Psoas muscle (tissue), 8 donors: ENCODE results near the gene C16orf92. TPM values are rescaled to one million over a fixed set of nuclear protein-coding genes. Genes with fewer than 3 reads are reported as not detected.
A peak's percentile ranks its signal among the peaks of the same experiment; 100 is the strongest.

ENCODE experiments used
- ATAC-seq, 4 donors: fragments of 200-7000 bp; cut with Tn5 transposase; one replicate each; pipeline ENCODE4 v1.9.1; 2020; ENCODE audit warnings: moderate library complexity in 3 of 4, mild to moderate bottlenecking in 2 of 4
- DNase-seq, 2 donors: peaks; one replicate each; pipeline ENCODE4 v3.0.0-alpha.2; 2020
- H3K27ac ChIP-seq: fragments of 200-600 bp; one replicate; pipeline ENCODE4 v1.8.0; 2022
- H3K27me3 ChIP-seq, 3 donors: fragments of 200-600 bp in 1 of 3; one replicate each; pipeline versions ENCODE4 v1.6.1 to v1.8.0; 2013 to 2022; ENCODE audit warnings: low read length in 2 of 3, mild to moderate bottlenecking in 2 of 3, moderate library complexity in 1 of 3; ENCODE audit not compliant: insufficient read depth in 3 of 3
- H3K36me3 ChIP-seq, 2 donors: fragments of 200-600 bp in 1 of 2; one replicate each; pipeline versions ENCODE4 v1.6.1 to v1.8.0; 2013 to 2022; ENCODE audit warnings: low read depth in 1 of 2, mild to moderate bottlenecking in 1 of 2, moderate library complexity in 1 of 2; ENCODE audit not compliant: insufficient read depth in 1 of 2
- H3K4me1 ChIP-seq: fragments of 200-600 bp; one replicate; pipeline ENCODE4 v1.8.0; 2022
- H3K4me3 ChIP-seq: fragments of 200-600 bp; one replicate; pipeline ENCODE4 v1.8.0; 2022; ENCODE audit warnings: mild to moderate bottlenecking
- H3K9me3 ChIP-seq: fragments of 200-600 bp; one replicate; pipeline ENCODE4 v1.8.0; 2022
- CTCF ChIP-seq: fragments of 200-600 bp; IDR thresholded peaks from one replicate; pipeline ENCODE4 v1.8.0; 2022; ENCODE audit warnings: antibody characterized with exemption
- WGBS, 3 donors: extraction: QIAGEN DNeasy Blood & Tissue Kit; methylation state at CpG; one replicate each; pipeline versions ENCODE4 v1.1.6 to v1.1.7; 2013; 5-methylcytosine and 5-hydroxymethylcytosine counted together
- intact Hi-C, 2 donors: fragments of 100-400 bp; cut with DNase I; formaldehyde crosslinking; loops; one replicate each; pipeline versions ENCODE4 v1.11.0 to v1.14.2; 2022
- polyA plus RNA-seq, 3 donors: library from polyadenylated mRNA; stranded (reverse); fragments of 200-250 nt; gene quantifications; one replicate each; pipeline ENCODE4 v1.2.3, GENCODE V29; 2013
- total RNA-seq, 4 donors: library from RNA; stranded (reverse); fragmentation: NEBNext Ultra II Directional in 2 of 4; extraction: Animal tissue kit (Norgen Biotek cat#: 25700) in 2 of 4; gene quantifications; one replicate each; pipeline versions ENCODE4 v1.2.1 to v1.2.4, GENCODE V29; 2021 to 2023
- donor health status: healthy with polysubstance abuse.
- donor health status: DM: no; HTN: no; CAD: no; lungs with moderate emphysema.
- donor health status: Bipolar disorder and iron deficiency.
- donor health status: healthy.
- donor health status: DM: yes; HTN: yes; CAD: no.
- donor health status: DM: no; HTN: no; CAD: no.
- donor health status: DM: no; HTN: no; CAD: no.
- donor health status: DM: yes; HTN: yes; CAD: no.

The C16orf92 gene
- total and polyA plus RNA-seq, 7 donors = not detected

- Histone ChIP-seq H3K36me3 (peaks cover 13 to 70% of the 10 kb centered on the region in 2 donors), H3K4me3 (peak overlapping the region; percentile 91), H3K9me3 (no peaks in the 10 kb centered on the region), H3K27ac (peak overlapping the region; percentile 99), H3K27me3 (no peaks in the 10 kb centered on the region), H3K4me1 (peaks cover 40% of the 10 kb centered on the region)
- WGBS, 3 donors = 62 to 80% (median 69%) methylated on average over 9 of the region's 9 CpGs
- no peak for TF ChIP-seq CTCF
- DNase-seq = no peak
- intact Hi-C loops = loop anchor here in 1 of 2 donors (10.0 kb wide), 1 partner anchor 56 kb away; the partner anchor contains the start of gene MAPK3
- no peak for ATAC-seq
Observed at GRCh38 chr16:30068333-30068732, 45.3 kb downstream of the C16orf92 start.

- no peaks in the 10 kb centered on the region for H3K27me3 ChIP-seq
- peak; percentile 29 for TF ChIP-seq CTCF
- no peaks in the 10 kb centered on the region for H3K9me3 ChIP-seq
- peaks cover 35% of the 10 kb centered on the region for H3K4me1 ChIP-seq
- 50 to 77% (median 53%) methylated on average over 16 to 17 of the region's 17 CpGs for WGBS, 3 donors
- H3K27ac ChIP-seq = peak overlapping the region; percentile 99
- H3K36me3 ChIP-seq = peaks cover 13 to 70% of the 10 kb centered on the region in 2 donors
- intact Hi-C loops = loop anchor here in 1 of 2 donors (10.0 kb wide), 1 partner anchor 56 kb away; the partner anchor contains the start of gene MAPK3
- peak overlapping the region; percentile 91 for H3K4me3 ChIP-seq
- ATAC-seq (no peak), DNase-seq (peak in 1 of 2 donors; percentile 59)
Observed at GRCh38 chr16:30068750-30069610, 46.0 kb downstream of the C16orf92 start.

- peaks cover 35% of the 10 kb centered on the region for H3K4me1 ChIP-seq
- no peak for ATAC-seq
- peak overlapping the region; percentile 99 for H3K27ac ChIP-seq
- intact Hi-C loops = loop anchor here in 1 of 2 donors (10.0 kb wide), 1 partner anchor 55 kb away; the partner anchor contains the start of gene MAPK3
- peak overlapping the region; percentile 91 for H3K4me3 ChIP-seq
- peak in 1 of 2 donors; percentile 77 for DNase-seq
- H3K36me3 ChIP-seq = peaks cover 13 to 70% of the 10 kb centered on the region in 2 donors
- TF ChIP-seq CTCF = no peak
- no peaks in the 10 kb centered on the region for H3K27me3 ChIP-seq
- no peaks in the 10 kb centered on the region for H3K9me3 ChIP-seq
- 40 to 62% (median 43%) methylated on average over 31 of the region's 31 CpGs for WGBS, 3 donors
Observed at GRCh38 chr16:30069611-30070462, 46.8 kb downstream of the C16orf92 start.

GRCh38 chr16:30070490-30070889 is 47.5 kb downstream of the C16orf92 start:
- Histone ChIP-seq H3K4me1 (peaks cover 35% of the 10 kb centered on the region), H3K9me3 (no peaks in the 10 kb centered on the region), H3K27me3 (no peaks in the 10 kb centered on the region), H3K27ac (peak overlapping the region; percentile 99), H3K36me3 (peaks cover 13 to 70% of the 10 kb centered on the region in 2 donors), H3K4me3 (peak overlapping the region; percentile 91)
- ATAC-seq (no peak), DNase-seq (no peak)
- intact Hi-C loops = no loop called here
- TF ChIP-seq CTCF = no peak

Other genes with a start within 250 kb of the C16orf92 start
- not detected for gene ZG16, start 244.9 kb upstream of the C16orf92 start, total RNA-seq
- under 1 TPM; 0.01 to 0.03 (median 0.01) TPM for gene ZG16, start 244.9 kb upstream of the C16orf92 start, polyA plus RNA-seq
- gene KIF22, start 232.4 kb upstream of the C16orf92 start, total RNA-seq = 10 to 100 TPM; 12.6 to 23.8 (median 14.3) TPM
- gene KIF22, start 232.4 kb upstream of the C16orf92 start, polyA plus RNA-seq = 10 to 100 TPM; 13.4 to 15.5 (median 15.5) TPM
- 100 to 1,000 TPM; 112 to 161 (median 125) TPM for gene MAZ, start 216.7 kb upstream of the C16orf92 start, total RNA-seq
- 100 to 1,000 TPM in 2 of 3 donors, 10 to 100 TPM in 1; 94.9 to 193 (median 131) TPM for gene MAZ, start 216.7 kb upstream of the C16orf92 start, polyA plus RNA-seq
- 1 to 10 TPM in 1 of 4 donors, under 1 TPM in 3; 0.22 to 1.8 (median 0.75) TPM for gene PRRT2, start 211.0 kb upstream of the C16orf92 start, total RNA-seq
- under 1 TPM; 0.17 to 0.44 (median 0.18) TPM for gene PRRT2, start 211.0 kb upstream of the C16orf92 start, polyA plus RNA-seq
- 10 to 100 TPM in 3 of 4 donors, 1 to 10 TPM in 1; 9.4 to 14.2 (median 11.0) TPM for gene PAGR1, start 207.0 kb upstream of the C16orf92 start, total RNA-seq
- 10 to 100 TPM; 19.8 to 36.8 (median 35.5) TPM for gene PAGR1, start 207.0 kb upstream of the C16orf92 start, polyA plus RNA-seq
- gene MVP, start 202.7 kb upstream of the C16orf92 start, total RNA-seq = 10 to 100 TPM; 27.9 to 75.9 (median 51.6) TPM
- gene MVP, start 202.7 kb upstream of the C16orf92 start, polyA plus RNA-seq = 10 to 100 TPM; 17.6 to 34.3 (median 34.1) TPM
- 10 to 100 TPM; 24.7 to 36.4 (median 32.3) TPM for gene CDIPT, start 160.0 kb upstream of the C16orf92 start, total RNA-seq
- gene CDIPT, start 160.0 kb upstream of the C16orf92 start, polyA plus RNA-seq = 10 to 100 TPM; 33.3 to 54.3 (median 38.5) TPM
- gene SEZ6L2, start 123.6 kb upstream of the C16orf92 start, total RNA-seq = under 1 TPM; 0.17 to 0.86 (median 0.34) TPM
- gene SEZ6L2, start 123.6 kb upstream of the C16orf92 start, polyA plus RNA-seq = under 1 TPM; 0.05 to 0.23 (median 0.11) TPM
- under 1 TPM in 2 of 4 donors, not detected in 2; 0.17 to 0.23 TPM for gene ASPHD1, start 122.7 kb upstream of the C16orf92 start, total RNA-seq
- gene ASPHD1, start 122.7 kb upstream of the C16orf92 start, polyA plus RNA-seq = under 1 TPM in 2 of 3 donors, not detected in 1; 0.04 to 0.12 TPM
- 1 to 10 TPM; 3.3 to 5.4 (median 4.1) TPM for gene KCTD13, start 97.0 kb upstream of the C16orf92 start, total RNA-seq
- gene KCTD13, start 97.0 kb upstream of the C16orf92 start, polyA plus RNA-seq = 1 to 10 TPM; 2.2 to 5.4 (median 5.1) TPM
- 10 to 100 TPM; 39.6 to 64.5 (median 50.3) TPM for gene TMEM219, start 61.1 kb upstream of the C16orf92 start, total RNA-seq
- gene TMEM219, start 61.1 kb upstream of the C16orf92 start, polyA plus RNA-seq = 10 to 100 TPM; 53.7 to 80.7 (median 60.4) TPM
- 10 to 100 TPM; 18.6 to 28.6 (median 22.0) TPM for gene TAOK2, start 49.3 kb upstream of the C16orf92 start, total RNA-seq
- 10 to 100 TPM; 15.7 to 30.2 (median 21.8) TPM for gene TAOK2, start 49.3 kb upstream of the C16orf92 start, polyA plus RNA-seq
- gene HIRIP3, start 27.6 kb upstream of the C16orf92 start, total RNA-seq = 10 to 100 TPM; 18.9 to 22.0 (median 20.7) TPM
- 10 to 100 TPM; 18.5 to 62.5 (median 23.1) TPM for gene HIRIP3, start 27.6 kb upstream of the C16orf92 start, polyA plus RNA-seq
- gene INO80E, start 27.0 kb upstream of the C16orf92 start, total RNA-seq = 10 to 100 TPM; 30.5 to 43.3 (median 34.1) TPM
- gene INO80E, start 27.0 kb upstream of the C16orf92 start, polyA plus RNA-seq = 10 to 100 TPM; 59.8 to 86.9 (median 77.3) TPM
- under 1 TPM in 2 of 4 donors, not detected in 2; 0.11 to 0.51 TPM for gene DOC2A, start 12.2 kb upstream of the C16orf92 start, total RNA-seq
- under 1 TPM; 0.13 to 0.20 (median 0.15) TPM for gene DOC2A, start 12.2 kb upstream of the C16orf92 start, polyA plus RNA-seq
- 1 to 10 TPM in 1 of 4 donors, under 1 TPM in 3; 0.17 to 1.9 (median 0.23) TPM for gene TLCD3B, start 8.1 kb downstream of the C16orf92 start, total RNA-seq
- gene TLCD3B, start 8.1 kb downstream of the C16orf92 start, polyA plus RNA-seq = under 1 TPM; 0.13 to 0.62 (median 0.17) TPM
- gene ALDOA, start 42.6 kb downstream of the C16orf92 start, total RNA-seq = 1,000 to 10,000 TPM; 5,088 to 7,531 (median 6,001) TPM
- over 10,000 TPM in 1 of 3 donors, 1,000 to 10,000 TPM in 2; 4,532 to 12,458 (median 6,880) TPM for gene ALDOA, start 42.6 kb downstream of the C16orf92 start, polyA plus RNA-seq
- gene PPP4C, start 52.8 kb downstream of the C16orf92 start, total RNA-seq = 10 to 100 TPM; 38.1 to 64.5 (median 58.5) TPM
- 100 to 1,000 TPM in 2 of 3 donors, 10 to 100 TPM in 1; 79.1 to 172 (median 130) TPM for gene PPP4C, start 52.8 kb downstream of the C16orf92 start, polyA plus RNA-seq
- gene TBX6, start 68.7 kb downstream of the C16orf92 start, total RNA-seq = 1 to 10 TPM in 1 of 4 donors, under 1 TPM in 3; 0.32 to 1.0 (median 0.51) TPM
- 1 to 10 TPM in 2 of 3 donors, under 1 TPM in 1; 0.76 to 1.6 (median 1.5) TPM for gene TBX6, start 68.7 kb downstream of the C16orf92 start, polyA plus RNA-seq
- gene YPEL3, start 73.0 kb downstream of the C16orf92 start, total RNA-seq = 100 to 1,000 TPM in 1 of 4 donors, 10 to 100 TPM in 3; 47.1 to 156 (median 60.2) TPM
- gene YPEL3, start 73.0 kb downstream of the C16orf92 start, polyA plus RNA-seq = 10 to 100 TPM; 24.8 to 96.2 (median 81.4) TPM
- gene GDPD3, start 90.3 kb downstream of the C16orf92 start, total RNA-seq = 1 to 10 TPM in 2 of 4 donors, under 1 TPM in 2; 0.56 to 3.1 (median 1.3) TPM
- under 1 TPM; 0.48 to 0.91 (median 0.89) TPM for gene GDPD3, start 90.3 kb downstream of the C16orf92 start, polyA plus RNA-seq
- gene MAPK3, start 100.0 kb downstream of the C16orf92 start, total RNA-seq = 10 to 100 TPM; 37.2 to 45.2 (median 41.0) TPM
- gene MAPK3, start 100.0 kb downstream of the C16orf92 start, polyA plus RNA-seq = 10 to 100 TPM; 25.6 to 53.0 (median 48.7) TPM
- gene CORO1A, start 160.4 kb downstream of the C16orf92 start, total RNA-seq = 1 to 10 TPM; 4.0 to 6.8 (median 6.3) TPM
- gene CORO1A, start 160.4 kb downstream of the C16orf92 start, polyA plus RNA-seq = 1 to 10 TPM; 2.7 to 6.5 (median 3.0) TPM
- gene BOLA2B, start 170.5 kb downstream of the C16orf92 start, total RNA-seq = 10 to 100 TPM; 54.0 to 69.1 (median 60.3) TPM
- 100 to 1,000 TPM; 177 to 700 (median 243) TPM for gene BOLA2B, start 170.5 kb downstream of the C16orf92 start, polyA plus RNA-seq
- 10 to 100 TPM; 21.6 to 45.2 (median 38.3) TPM for gene SLX1A, start 170.7 kb downstream of the C16orf92 start, total RNA-seq
- 10 to 100 TPM in 2 of 3 donors, 1 to 10 TPM in 1; 9.2 to 43.3 (median 31.0) TPM for gene SLX1A, start 170.7 kb downstream of the C16orf92 start, polyA plus RNA-seq
- 1 to 10 TPM; 4.2 to 5.5 (median 4.7) TPM for gene SULT1A3, start 176.1 kb downstream of the C16orf92 start, total RNA-seq
- 1 to 10 TPM; 2.7 to 4.6 (median 3.4) TPM for gene SULT1A3, start 176.1 kb downstream of the C16orf92 start, polyA plus RNA-seq
- 1 to 10 TPM; 3.0 to 6.5 (median 5.0) TPM for gene NPIPB13, start 225.3 kb downstream of the C16orf92 start, total RNA-seq
- 1 to 10 TPM; 1.8 to 2.2 (median 2.0) TPM for gene NPIPB13, start 225.3 kb downstream of the C16orf92 start, polyA plus RNA-seq